G401 (cell line): ENCODE results near the gene RNU5D-1. TPM values are rescaled to one million over a fixed set of nuclear protein-coding genes. Genes with fewer than 3 reads are reported as not detected.

Experiments
- DNase-seq: peaks from one replicate; pipeline ENCODE4 v3.0.0-alpha.2; 2015; ENCODE audit warnings: low spot score
- in situ Hi-C: cut with HindIII; loops from 2 replicates; pipeline ENCODE4 v1.10.0; 2016; ENCODE audit warnings: low sequenced_read_pairs, mixed read lengths
- total RNA-seq: library from RNA; depleted of rRNA; stranded (reverse); fragments of >200 nt; shearing (Covaris generic); gene quantifications from 2 replicates; pipeline ENCODE4 v1.2.3, GENCODE V29; 2014

Gene RNU5D-1
- total RNA-seq, 1 experiment from 2014 or later = not detected

- in situ Hi-C loops = no loop called here
- no peak for DNase-seq
Observed at GRCh38 chr1:44735992-44736391, 5.0 kb upstream of the RNU5D-1 start.

GRCh38 chr1:44733784-44734183 lies 2.8 kb upstream of the RNU5D-1 start:
- in situ Hi-C loops = no loop called here
- no peak for DNase-seq

- in situ Hi-C loops = no loop called here
- DNase-seq = peak; percentile 51
Observed at GRCh38 chr1:44733365-44733764, 2.4 kb upstream of the RNU5D-1 start.

GRCh38 chr1:44724955-44725698 lies 5.8 kb downstream of the RNU5D-1 start:
- in situ Hi-C loops = no loop called here
- DNase-seq = no peak

- no peak for DNase-seq
- in situ Hi-C loops = no loop called here
Observed at GRCh38 chr1:44724296-44724954, 6.5 kb downstream of the RNU5D-1 start.

- DNase-seq = no peak
- in situ Hi-C loops = no loop called here
Observed at GRCh38 chr1:44723496-44724295, 7.3 kb downstream of the RNU5D-1 start.

GRCh38 chr1:44723064-44723463 lies 7.9 kb downstream of the RNU5D-1 start:
- in situ Hi-C loops = no loop called here
- DNase-seq = no peak

- in situ Hi-C loops = no loop called here
- DNase-seq = peak; percentile 77
Observed at GRCh38 chr1:44721485-44722361, 9.2 kb downstream of the RNU5D-1 start.

GRCh38 chr1:44720281-44720680 lies 10.7 kb downstream of the RNU5D-1 start:
- DNase-seq = no peak
- in situ Hi-C loops = no loop called here

GRCh38 chr1:44719318-44719717 lies 11.7 kb downstream of the RNU5D-1 start:
- DNase-seq = no peak
- in situ Hi-C loops = no loop called here

GRCh38 chr1:44718091-44718490 lies 12.9 kb downstream of the RNU5D-1 start:
- DNase-seq = no peak
- in situ Hi-C loops = no loop called here

- no peak for DNase-seq
- in situ Hi-C loops = no loop called here
Observed at GRCh38 chr1:44717653-44718052, 13.3 kb downstream of the RNU5D-1 start.

- in situ Hi-C loops = no loop called here
- DNase-seq = no peak
Observed at GRCh38 chr1:44717156-44717555, 13.8 kb downstream of the RNU5D-1 start.

GRCh38 chr1:44714944-44715571 lies 15.9 kb downstream of the RNU5D-1 start:
- DNase-seq = peak; percentile 84
- in situ Hi-C loops = no loop called here

- no peak for DNase-seq
- in situ Hi-C loops = no loop called here
Observed at GRCh38 chr1:44714532-44714931, 16.4 kb downstream of the RNU5D-1 start.

- in situ Hi-C loops = no loop called here
- DNase-seq = no peak
Observed at GRCh38 chr1:44713321-44713781, 17.6 kb downstream of the RNU5D-1 start.

GRCh38 chr1:44707959-44708831 lies 22.8 kb downstream of the RNU5D-1 start:
- in situ Hi-C loops = no loop called here
- peak; percentile 11 for DNase-seq
